Superior temporal gyrus (tissue), 1 donor: Measurements from ENCODE around the gene TMSB4X.
"Not testable (repeated sequence)": the region's sequence is repeated elsewhere in the genome, so short reads cannot be mapped to it uniquely, and the experiment has no call there.

Experiments
- DNase-seq: peaks from one replicate; pipeline ENCODE4 v3.0.0-alpha.2; 2016; ENCODE audit errors: extremely low spot score

The TMSB4X gene

DNA sequence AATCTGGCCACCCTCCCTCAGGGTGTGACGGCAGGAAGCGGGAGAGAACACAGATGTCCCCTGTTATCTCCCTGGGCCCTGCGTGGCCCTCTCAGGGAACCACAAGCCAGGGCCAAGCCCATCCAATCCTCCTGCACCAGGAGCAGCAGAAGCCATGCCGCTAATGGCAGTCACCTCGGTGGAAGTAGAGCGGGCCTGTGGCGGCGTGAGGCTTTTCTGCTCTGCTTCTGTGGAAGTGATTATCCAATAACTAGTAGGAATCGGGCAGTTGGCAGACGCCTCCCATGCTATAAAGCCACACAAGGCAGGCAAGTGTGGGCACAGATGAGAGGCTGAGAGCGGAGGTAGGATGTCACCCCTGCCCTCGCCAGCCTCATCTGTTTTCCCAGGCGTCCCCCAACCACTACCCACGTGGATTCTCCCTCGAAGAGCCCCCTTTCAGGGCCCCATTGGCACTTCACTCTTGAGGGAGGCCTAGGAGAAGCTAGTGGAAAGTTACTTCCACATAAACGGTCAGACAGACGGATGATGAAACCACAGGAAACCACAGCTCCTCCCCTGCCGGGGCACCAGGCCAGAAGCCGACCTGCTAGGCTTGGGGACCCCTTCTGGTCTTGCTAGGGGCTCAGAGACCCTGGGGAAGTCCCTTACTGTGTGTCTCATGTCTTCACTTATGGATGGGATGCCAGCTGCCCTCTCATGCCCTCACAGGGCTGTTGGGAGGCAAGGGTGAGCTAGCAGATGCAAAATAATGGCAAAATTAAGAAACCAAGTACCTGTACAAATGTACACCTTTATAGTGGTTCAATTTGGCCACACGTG is 18.8 kb upstream of the TMSB4X start:
- DNase-seq: no peak

DNA sequence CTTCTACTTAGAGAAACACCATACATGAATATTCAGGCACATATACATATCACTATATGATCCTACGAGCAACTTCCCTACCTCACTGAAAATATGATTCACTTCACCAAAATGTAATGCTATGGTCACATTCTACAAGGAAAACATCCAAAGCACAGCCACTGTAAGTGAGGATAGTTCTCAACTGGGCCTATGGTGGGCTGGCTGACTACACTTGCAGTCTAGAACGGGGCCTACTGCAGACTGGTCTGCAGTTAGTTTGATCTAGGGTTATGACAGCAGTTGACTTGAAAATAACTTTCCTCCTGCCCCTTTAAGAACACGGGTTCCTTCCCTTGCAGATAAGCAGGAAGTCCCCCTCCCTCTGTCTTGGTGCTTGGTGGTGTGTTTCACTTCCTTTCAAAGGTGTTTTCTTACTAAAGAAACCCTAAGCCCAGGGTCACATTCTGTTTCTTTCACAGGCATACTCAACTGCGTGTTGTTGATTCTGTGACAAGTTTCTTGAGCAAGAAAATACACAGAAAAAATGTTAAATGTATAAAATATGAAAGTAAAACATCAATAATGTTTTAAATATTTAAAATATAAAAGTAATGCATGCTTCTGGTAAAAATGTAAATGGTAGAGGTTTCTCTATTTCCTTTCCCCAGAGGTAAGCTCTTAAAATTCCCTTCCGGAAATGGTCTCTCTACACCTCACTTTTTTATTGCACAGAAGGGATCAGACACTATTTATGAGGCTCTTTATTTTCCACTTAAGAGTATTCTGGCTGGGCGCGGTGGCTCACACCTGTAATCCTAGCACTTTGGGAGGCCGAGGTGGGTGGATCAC is 18.0 kb upstream of the TMSB4X start:
- no peak for DNase-seq

DNA sequence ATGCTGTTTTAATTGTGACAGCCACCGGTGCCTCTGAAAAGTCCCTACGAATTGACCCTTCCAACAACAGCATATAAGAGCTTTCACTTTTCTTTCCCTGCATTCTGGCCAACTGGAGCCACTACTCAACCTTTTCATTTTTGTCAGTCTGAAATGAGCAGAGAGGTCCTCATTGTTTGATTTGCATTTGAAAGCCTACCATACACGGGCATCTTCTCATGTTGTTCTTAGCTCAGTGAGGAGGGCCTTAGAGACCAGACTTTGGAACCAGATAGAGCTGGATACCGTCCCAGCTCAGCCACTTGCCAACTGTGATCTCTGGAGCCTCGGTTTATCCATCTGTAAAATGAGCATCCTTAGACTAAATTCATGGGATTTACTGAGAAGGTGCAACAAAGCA is 16.9 kb upstream of the TMSB4X start:
- no peak for DNase-seq

DNA sequence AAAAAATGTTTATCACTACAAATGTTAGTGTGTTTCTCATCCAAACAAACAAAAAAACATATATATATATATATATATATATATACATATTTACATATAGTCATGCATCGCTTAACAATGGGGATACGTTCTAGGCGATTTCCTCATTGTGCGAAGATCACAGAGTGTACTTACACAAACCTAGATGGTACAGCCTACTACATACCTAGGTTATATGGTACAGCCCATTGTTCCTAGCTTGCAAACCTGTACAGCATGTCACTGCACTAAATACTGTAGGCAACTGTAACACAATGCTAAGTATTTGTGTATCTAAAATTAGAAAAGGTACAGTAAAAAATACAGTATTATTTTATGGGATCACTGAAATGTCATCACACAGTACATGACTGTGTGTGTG is 16.4 kb upstream of the TMSB4X start:
- no peak for DNase-seq

DNA sequence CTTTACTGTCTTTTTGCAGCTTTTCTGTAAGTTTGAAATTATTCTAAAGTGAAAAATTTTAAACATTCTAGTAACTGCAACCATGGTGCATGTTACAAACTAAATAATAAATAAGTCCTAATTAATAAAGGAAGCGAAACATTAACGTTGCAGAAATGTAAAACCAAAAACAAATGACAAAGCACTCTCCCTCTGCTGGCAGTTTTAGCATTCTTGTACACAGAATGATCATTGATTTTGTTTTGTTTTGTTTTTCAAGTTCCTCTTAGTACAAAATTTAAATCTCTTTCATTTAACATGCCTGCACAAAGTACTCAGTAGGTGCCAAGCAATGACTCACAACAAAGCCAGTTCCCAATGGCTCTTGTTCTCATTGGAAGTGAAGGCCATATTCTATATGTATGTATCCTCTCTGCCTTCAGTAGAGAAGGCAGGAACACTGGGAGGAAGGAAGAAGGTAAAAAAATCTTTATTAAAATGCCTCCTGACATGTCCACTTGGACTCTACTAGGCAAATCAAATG is 13.7 kb upstream of the TMSB4X start:
- DNase-seq: no peak

DNA sequence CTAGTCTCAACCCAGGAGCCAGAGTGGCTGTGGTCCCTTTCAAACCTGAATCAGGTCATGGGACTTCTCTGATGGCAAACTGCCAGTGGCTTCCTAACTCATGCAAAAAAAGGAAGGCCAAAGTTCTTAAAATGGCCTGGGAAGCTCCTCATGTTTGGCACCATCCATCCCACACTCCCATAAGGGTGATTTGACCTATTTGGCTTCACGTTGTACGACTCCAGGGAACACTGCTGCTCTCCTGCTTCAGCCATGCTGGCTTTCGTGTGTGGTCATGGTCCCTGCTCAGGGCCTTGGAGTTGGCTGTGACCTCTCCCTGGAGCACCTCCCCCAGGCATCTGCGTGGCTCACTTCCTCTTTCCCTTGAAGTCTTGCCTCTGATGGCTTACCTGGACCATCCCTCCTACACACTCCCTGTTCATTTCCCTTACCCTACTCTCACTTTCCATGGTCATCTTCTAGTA is 12.8 kb upstream of the TMSB4X start:
- DNase-seq: no peak

DNA sequence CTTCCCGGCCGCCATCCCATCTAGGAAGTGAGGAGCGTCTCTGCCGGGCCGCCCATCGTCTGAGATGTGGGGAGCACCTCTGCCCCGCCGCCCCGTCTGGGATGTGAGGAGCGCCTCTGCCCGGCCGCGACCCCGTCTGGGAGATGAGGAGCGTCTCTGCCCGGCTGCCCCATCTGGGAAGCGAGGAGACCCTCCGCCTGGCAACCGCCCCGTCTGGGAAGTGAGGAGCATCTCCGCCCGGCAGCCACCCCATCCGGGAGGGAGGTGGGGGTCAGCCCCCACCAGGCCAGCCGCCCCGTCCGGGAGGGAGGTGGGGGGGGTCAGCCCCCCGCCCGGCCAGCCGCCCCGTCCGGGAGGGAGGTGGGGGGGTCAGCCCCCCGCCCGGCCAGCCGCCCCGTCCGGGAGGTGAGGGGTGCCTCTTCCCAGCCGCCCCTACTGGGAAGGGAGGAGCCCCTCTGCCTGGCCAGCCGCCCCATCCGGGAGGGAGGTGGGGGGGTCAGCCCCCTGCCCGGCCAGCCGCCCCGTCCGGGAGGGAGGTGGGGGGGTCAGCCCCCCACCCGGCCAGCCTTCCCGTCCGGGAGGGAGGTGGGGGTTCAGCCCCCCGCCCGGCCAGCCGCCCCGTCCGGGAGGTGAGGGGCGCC is 11.6 kb upstream of the TMSB4X start:
- DNase-seq: not testable (repeated sequence)

DNA sequence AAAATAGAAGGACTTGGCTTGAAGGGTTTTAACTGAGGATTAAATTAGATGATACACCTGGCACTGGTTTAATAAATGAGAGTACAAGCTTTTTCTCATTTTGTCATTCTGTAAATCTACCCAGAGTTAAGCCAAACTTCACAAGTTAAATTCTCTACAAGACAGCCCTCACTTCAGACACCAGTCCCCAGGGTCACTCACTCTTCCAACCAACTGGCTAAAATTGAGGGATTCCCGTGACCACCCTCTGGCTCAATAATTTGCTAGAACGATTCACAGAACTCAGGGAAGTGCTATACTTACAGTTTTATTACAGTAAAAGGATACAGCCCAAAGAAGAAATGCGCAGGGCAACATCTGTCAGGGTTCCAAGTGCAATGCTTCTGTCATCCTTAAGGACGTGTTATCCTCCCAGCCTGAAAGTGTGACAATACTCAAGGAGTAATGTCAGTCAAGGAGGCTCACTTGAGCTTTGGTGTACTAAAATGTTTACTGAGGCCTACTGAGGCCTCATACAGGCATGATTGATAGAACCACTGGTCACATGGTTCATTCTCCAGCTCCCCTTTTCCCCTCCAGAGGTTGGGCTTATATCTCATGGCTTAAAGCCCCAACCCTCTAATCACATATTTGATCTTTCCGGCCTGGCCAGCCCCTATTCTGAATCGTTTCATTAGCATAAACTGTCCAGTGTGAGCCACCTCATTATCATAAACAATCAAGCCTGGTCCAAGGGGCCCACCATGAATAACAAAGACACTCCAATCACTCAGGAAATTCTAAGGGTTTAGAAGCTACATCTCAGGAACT is 9.6 kb upstream of the TMSB4X start:
- no peak for DNase-seq

DNA sequence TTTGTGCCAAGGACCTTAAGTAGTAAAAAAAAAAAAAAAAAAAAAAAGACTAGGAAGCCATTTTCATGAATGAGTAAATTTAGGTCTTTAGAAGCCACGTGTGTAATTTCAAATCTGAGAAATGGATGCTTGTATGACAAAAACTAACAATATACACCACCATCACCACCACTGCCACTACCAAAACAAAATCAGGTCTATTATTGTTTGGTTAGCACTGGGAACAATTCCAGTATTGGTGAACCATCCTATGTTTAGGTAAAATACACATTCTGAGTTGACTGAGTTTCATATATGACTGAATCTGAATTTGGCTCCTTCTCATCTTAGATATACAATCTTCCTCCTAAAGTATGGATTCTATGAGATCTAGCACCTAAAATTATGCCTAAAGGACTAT is 8.8 kb upstream of the TMSB4X start:
- DNase-seq: no peak

DNA sequence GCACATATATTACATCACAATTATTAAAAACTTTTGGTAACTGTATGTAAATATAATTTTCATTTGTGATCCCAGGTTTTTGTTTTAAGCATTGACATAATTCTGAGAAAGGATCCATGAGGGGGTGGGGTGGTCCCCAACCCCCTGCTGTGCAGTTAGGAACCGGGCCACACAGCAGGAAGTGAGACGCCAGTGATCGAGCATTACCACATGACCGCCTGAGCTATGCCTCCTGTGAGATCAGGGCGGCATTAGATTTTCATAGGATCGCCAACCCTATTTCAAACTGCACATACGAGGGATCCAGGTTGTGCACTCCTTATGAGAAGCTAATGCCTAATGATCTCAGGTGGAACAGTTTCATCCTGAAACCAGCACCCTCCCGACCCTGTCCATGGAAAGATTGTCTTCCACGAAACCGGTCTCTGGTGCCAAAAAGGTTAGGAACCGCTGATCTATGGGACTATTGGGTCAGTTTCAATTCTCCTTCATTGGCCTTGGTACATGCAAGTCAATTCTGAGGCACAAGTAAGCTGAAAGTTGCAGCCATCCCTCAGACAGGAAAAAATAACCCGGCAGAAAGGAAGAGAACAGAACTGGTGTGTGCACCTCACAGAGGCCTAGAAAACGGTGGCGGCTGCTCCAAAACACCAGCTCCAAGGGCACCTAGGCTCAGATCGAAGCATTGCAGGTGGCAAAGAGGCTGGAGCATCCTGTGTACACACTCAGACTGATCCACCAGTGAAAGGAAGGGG is 7.0 kb upstream of the TMSB4X start:
- no peak for DNase-seq

DNA sequence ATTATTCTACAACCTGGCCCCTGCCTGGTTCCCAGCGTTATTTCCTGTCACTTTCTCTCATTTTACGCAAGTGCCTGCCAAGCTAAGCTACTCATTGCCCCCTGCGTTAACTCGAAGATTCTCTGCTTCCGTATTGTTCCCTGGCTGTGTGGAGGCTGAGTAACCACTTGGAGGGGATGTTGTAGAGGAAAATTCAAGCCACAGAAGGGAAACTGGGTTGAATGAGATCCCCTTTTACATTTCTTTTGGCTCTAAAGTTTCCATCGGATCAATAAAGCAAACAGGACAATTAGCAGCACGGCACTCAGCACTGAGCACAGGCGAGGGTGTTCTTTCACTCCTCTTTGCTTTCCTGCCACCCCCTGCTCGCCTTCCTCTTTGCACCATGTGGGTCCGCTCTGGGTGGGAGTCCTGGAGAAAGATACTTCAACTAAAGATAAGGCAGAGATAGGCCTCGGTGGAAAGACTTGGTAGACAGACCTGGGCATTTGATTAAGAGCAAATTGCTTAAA is 4.2 kb upstream of the TMSB4X start:
- peak; percentile 75 for DNase-seq

DNA sequence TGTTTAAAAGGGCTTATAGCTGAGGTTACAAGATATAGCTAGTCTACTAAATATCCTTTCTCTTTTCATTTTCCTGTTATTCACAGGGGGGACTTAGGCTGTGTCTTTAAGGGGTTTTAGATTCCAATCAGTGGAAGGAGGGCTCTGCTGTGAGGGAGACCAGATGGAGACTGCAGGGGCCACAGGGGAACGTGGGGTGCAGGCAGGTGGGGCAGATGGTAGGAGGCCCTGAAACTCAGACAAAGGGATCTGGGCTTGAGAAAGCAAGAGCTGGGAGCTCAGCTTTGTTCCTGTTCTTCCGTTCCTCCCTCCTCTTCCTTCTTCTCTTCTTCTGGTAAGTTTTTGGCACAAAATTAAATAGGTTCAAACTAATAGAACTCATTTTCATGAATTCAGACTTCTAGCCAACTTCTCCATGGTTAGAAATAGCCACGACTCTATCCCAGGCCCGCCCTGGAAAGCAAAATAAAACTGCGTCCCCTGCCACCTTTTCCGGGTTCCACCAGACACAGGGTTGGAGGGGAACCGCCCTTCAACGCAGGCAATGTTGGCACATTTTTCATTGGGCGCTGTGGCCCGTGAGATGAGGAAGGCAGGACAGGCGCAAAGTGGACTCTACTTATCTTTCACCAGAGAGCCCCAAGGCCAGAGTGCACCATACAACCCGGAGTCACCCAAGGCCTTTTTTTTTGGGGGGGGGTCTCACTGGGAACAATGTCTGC is 3.5 kb upstream of the TMSB4X start:
- DNase-seq: no peak

DNA sequence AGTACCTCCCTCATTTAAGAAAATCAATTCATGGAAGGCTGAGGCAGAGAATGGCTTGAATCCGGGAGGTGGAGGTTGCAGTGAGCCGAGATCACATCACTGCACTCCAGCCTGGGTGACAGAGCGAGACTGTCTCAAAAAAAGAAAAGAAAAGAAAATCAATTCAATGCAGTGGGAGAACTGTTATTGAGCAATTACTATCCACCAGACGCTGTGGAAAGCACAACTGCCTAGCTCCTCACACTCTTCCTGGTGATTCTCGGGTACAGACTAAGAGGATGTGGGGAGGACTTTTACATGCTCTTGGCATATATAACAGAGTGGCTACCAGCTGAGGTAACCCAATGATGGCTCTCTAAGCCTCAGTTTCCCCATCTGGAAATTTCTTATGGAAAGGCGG is 2.7 kb upstream of the TMSB4X start:
- no peak for DNase-seq

DNA sequence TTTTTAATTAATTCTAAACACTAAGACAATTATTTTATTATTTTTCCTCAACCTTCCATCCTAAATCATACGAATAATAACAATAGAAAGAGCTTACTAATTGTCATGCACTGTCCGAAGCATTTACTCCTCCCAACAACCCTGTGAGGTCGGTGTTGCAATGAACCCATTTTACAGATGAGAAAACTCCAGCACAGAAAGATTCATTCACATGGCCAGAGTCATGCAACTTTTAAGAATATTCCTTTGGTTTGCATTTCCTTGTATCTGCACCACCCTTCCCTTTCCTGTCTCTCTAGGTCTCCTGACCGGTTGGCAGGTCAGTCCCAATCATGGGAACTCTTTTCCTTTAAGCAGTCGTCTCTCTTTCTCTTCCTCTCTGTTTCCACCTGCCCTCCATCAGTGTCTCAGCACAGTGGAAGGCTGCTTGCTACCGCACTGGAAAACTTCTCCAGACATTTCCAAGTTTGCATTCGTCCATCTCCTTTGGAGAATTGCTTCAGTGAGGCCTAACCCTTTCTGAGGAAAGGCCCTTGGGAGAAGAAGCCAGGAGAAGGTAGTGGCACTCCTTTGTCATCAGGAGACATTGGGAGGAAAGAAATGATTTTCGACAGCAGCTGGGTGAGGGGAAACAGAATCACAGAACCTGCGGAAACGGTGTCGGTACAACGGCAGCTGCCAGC is 1.9 kb upstream of the TMSB4X start:
- DNase-seq: no peak

DNA sequence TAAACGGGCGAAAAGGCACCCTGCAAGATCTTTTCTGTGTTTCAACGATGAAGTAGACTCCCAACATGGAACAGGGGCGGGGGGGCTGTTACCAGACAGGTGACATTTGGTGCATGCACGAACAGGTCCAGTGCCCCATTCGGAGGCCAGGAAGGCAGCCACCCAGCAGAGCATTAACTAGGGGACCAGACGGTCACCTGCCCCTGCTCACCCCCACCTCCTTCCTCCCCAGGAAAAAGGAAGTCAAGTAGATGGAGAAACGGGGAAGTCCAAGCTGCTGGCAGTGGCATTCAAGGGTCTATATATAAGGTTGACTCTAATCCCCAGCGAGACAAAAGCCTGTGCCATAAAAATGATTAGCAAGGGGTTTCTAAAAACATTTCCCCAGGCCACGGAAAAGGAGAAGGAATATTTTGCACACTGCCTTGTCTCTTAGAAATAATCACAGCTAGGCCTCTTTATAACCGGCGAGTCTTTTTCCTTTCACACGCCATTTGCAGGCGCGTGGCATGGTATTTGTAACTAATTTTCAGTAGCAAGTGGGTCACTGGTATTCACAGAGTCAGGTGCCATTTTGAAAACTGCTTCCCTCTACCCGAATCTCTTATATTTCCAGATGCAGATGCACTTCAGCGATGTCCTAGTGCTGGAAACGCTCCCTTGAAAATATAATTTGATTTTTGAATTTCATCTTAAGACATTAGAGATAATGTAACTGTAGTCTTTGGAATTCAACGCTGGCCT is 1.2 kb upstream of the TMSB4X start:
- DNase-seq: no peak

DNA sequence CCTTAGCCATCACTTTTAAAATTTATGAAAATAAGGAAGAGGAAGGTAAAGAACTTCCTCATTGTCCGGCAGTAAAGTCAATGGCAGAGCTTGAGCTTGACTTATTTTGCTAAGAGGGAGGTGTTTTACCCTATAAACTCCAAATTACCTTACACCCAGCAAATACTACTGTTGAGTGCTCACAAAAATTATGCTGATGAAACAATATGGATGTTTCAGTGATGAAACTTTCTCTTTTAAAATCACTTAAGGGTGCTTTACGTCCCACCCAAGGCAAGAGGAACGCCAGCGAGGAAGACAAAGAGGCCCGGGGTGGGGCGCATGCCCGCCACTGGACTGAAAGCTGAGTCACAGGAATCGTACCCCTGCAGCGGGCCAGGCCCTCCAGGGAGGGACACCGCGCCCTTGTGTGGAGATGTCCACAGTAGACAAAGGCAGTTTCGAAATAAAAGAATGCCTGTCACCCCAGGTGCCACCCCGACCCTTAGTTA is 560 bp upstream of the TMSB4X start:
- DNase-seq: peak; percentile 39

DNA sequence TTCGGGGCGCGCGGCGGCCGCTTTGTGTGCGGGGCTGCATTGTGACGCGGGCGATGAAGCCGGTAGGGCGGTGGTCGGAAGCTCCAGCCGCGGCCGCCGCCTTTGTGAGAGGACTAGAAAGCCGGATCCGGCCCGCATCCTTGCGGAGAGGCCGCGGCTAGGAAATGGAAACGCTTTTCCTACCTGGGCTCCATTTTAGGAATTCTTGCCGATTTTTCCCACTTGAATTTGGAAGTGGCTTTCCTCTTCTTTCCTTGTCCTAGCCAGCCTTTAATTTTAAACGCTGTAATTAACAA is 708 bp downstream of the TMSB4X start:
- DNase-seq: no peak

DNA sequence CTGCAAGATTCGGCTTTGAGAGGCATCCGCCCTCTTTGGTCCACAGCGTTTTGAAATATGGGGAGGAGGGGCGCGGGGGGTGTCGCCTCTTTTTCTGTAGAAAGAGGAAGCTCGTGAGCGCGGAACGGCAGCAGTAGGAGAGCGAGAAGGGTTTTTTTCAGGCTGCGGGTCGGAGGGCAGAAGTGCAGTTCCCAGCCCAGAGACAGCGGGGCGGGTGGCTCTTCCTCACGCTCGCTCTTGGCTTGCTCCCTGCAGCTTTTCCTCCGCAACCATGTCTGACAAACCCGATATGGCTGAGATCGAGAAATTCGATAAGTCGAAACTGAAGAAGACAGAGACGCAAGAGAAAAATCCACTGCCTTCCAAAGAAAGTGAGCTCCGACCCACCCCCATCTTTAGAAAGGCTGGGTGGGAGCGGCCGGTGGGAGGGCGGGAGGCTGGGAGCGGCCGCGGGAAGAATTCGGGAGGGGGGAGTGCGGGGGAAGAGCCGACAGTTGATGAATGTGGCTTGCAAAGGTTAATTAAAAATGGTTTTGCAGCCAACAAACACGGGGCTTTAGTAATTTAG is 1.2 kb downstream of the TMSB4X start:
- no peak for DNase-seq
